Measurements from ENCODE around the gene WNT9A.

WNT9A gene

GRCh38 chr1:227947386-227947675, 401 bp downstream of the WNT9A start:
- TF ChIP-seq FOXP2 (optimal IDR thresholded peaks at IDR 0.05; ENCODE audit: control extremely low read depth, extremely low read length, insufficient read depth) = no peak
- TF ChIP-seq EZH2 (IDR thresholded peaks at IDR 0.05) = no peak
- no peak for TF ChIP-seq POLR2AphosphoS5 (IDR thresholded peaks at IDR 0.05; ENCODE audit: borderline replicate concordance, low read depth, low read length)
- no peaks in the 10 kb centered on the region for H3K36me3 ChIP-seq (ENCODE audit: insufficient read depth, low read length)
- peak overlapping the region; percentile 53 for H3K9ac ChIP-seq (ENCODE audit: insufficient read length)
- H3K27ac ChIP-seq = no peak overlapping the region
- no peak for DNase-seq (ENCODE audit: low read depth, low spot score)
- H3K4me3 ChIP-seq = peak overlapping the region; percentile 83
- no peaks in the 10 kb centered on the region for H3K9me3 ChIP-seq (ENCODE audit: low read depth, low read length)

- Histone ChIP-seq H3K36me3 (ENCODE audit: insufficient read depth, low read length) (no peaks in the 10 kb centered on the region), H3K4me3 (peak overlapping the region; percentile 83), H3K27ac (no peak overlapping the region), H3K9me3 (ENCODE audit: low read depth, low read length) (no peaks in the 10 kb centered on the region), H3K9ac (ENCODE audit: insufficient read length) (peak overlapping the region; percentile 53)
- no peak for TF ChIP-seq POLR2AphosphoS5 (IDR thresholded peaks at IDR 0.05; ENCODE audit: borderline replicate concordance, low read depth, low read length)
- no peak for TF ChIP-seq EZH2 (IDR thresholded peaks at IDR 0.05)
- TF ChIP-seq FOXP2 (optimal IDR thresholded peaks at IDR 0.05; ENCODE audit: control extremely low read depth, extremely low read length, insufficient read depth) = no peak
- no peak for DNase-seq (ENCODE audit: low read depth, low spot score)
These were observed 927 bp downstream of the WNT9A start for GRCh38 chr1:227946624-227947385.

GRCh38 chr1:227945891-227946623, 1.7 kb downstream of the WNT9A start:
- H3K4me3 ChIP-seq = peak overlapping the region; percentile 83
- H3K9ac ChIP-seq (ENCODE audit: insufficient read length) = no peak overlapping the region
- DNase-seq (ENCODE audit: low read depth, low spot score) = no peak
- H3K36me3 ChIP-seq (ENCODE audit: insufficient read depth, low read length) = no peaks in the 10 kb centered on the region
- H3K27ac ChIP-seq = no peak overlapping the region
- H3K9me3 ChIP-seq (ENCODE audit: low read depth, low read length) = no peaks in the 10 kb centered on the region
- TF ChIP-seq FOXP2 (optimal IDR thresholded peaks at IDR 0.05; ENCODE audit: control extremely low read depth, extremely low read length, insufficient read depth) = no peak
- no peak for TF ChIP-seq EZH2 (IDR thresholded peaks at IDR 0.05)
- TF ChIP-seq POLR2AphosphoS5 (IDR thresholded peaks at IDR 0.05; ENCODE audit: borderline replicate concordance, low read depth, low read length) = no peak

GRCh38 chr1:227944931-227945890, 2.5 kb downstream of the WNT9A start:
- Histone ChIP-seq H3K27ac (no peak overlapping the region), H3K36me3 (ENCODE audit: insufficient read depth, low read length) (no peaks in the 10 kb centered on the region), H3K4me3 (no peak overlapping the region), H3K9me3 (ENCODE audit: low read depth, low read length) (no peaks in the 10 kb centered on the region), H3K9ac (ENCODE audit: insufficient read length) (no peak overlapping the region)
- no peak for TF ChIP-seq EZH2 (IDR thresholded peaks at IDR 0.05)
- no peak for TF ChIP-seq FOXP2 (optimal IDR thresholded peaks at IDR 0.05; ENCODE audit: control extremely low read depth, extremely low read length, insufficient read depth)
- no peak for TF ChIP-seq POLR2AphosphoS5 (IDR thresholded peaks at IDR 0.05; ENCODE audit: borderline replicate concordance, low read depth, low read length)
- DNase-seq (ENCODE audit: low read depth, low spot score) = no peak

- no peak overlapping the region for H3K27ac ChIP-seq
- no peak overlapping the region for H3K9ac ChIP-seq (ENCODE audit: insufficient read length)
- H3K9me3 ChIP-seq (ENCODE audit: low read depth, low read length) = no peaks in the 10 kb centered on the region
- no peak overlapping the region for H3K4me3 ChIP-seq
- no peak for TF ChIP-seq POLR2AphosphoS5 (IDR thresholded peaks at IDR 0.05; ENCODE audit: borderline replicate concordance, low read depth, low read length)
- no peak for TF ChIP-seq FOXP2 (optimal IDR thresholded peaks at IDR 0.05; ENCODE audit: control extremely low read depth, extremely low read length, insufficient read depth)
- TF ChIP-seq EZH2 (IDR thresholded peaks at IDR 0.05) = no peak
- no peak for DNase-seq (ENCODE audit: low read depth, low spot score)
- no peaks in the 10 kb centered on the region for H3K36me3 ChIP-seq (ENCODE audit: insufficient read depth, low read length)
These were observed 3.4 kb downstream of the WNT9A start for GRCh38 chr1:227944090-227944930.

- Histone ChIP-seq H3K9me3 (ENCODE audit: low read depth, low read length) (no peaks in the 10 kb centered on the region), H3K27ac (no peak overlapping the region), H3K36me3 (ENCODE audit: insufficient read depth, low read length) (no peaks in the 10 kb centered on the region), H3K4me3 (no peak overlapping the region), H3K9ac (ENCODE audit: insufficient read length) (no peak overlapping the region)
- no peak for DNase-seq (ENCODE audit: low read depth, low spot score)
- TF ChIP-seq POLR2AphosphoS5 (IDR thresholded peaks at IDR 0.05; ENCODE audit: borderline replicate concordance, low read depth, low read length) (no peak), EZH2 (IDR thresholded peaks at IDR 0.05) (no peak), FOXP2 (optimal IDR thresholded peaks at IDR 0.05; ENCODE audit: control extremely low read depth, extremely low read length, insufficient read depth) (no peak)
These were observed 4.2 kb downstream of the WNT9A start for GRCh38 chr1:227943381-227944089.

GRCh38 chr1:227942716-227943261, 4.9 kb downstream of the WNT9A start:
- Histone ChIP-seq H3K4me3 (no peak overlapping the region), H3K9ac (ENCODE audit: insufficient read length) (no peak overlapping the region), H3K36me3 (ENCODE audit: insufficient read depth, low read length) (no peaks in the 10 kb centered on the region), H3K27ac (no peak overlapping the region), H3K9me3 (ENCODE audit: low read depth, low read length) (no peaks in the 10 kb centered on the region)
- TF ChIP-seq FOXP2 (optimal IDR thresholded peaks at IDR 0.05; ENCODE audit: control extremely low read depth, extremely low read length, insufficient read depth) (no peak), EZH2 (IDR thresholded peaks at IDR 0.05) (no peak), POLR2AphosphoS5 (IDR thresholded peaks at IDR 0.05; ENCODE audit: borderline replicate concordance, low read depth, low read length) (no peak)
- no peak for DNase-seq (ENCODE audit: low read depth, low spot score)
